ENCODE data around the gene HAUS6. TPM values are rescaled to one million over a fixed set of nuclear protein-coding genes. Genes with fewer than 3 reads are reported as not detected.

Gene HAUS6
- total and polyA plus RNA-seq, 2 of the 13 experiments (the other 11 are each of a cell fraction or from before 2014, with no cell fraction given): 9.8 to 31.1 TPM

- TF ChIP-seq MAF1 (CRISPR knock-in tag; IDR thresholded peaks at IDR 0.05; ENCODE audit: borderline replicate concordance) (no peak), ZNF138 (CRISPR knock-in tag; IDR thresholded peaks at IDR 0.05; ENCODE audit: low read depth) (no peak), PATZ1 (CRISPR knock-in tag; IDR thresholded peaks at IDR 0.05) (peak; percentile 53), ZC3H4 (CRISPR knock-in tag; IDR thresholded peaks at IDR 0.05; ENCODE audit: borderline replicate concordance) (no peak), NKX3-1 (CRISPR knock-in tag; IDR thresholded peaks at IDR 0.05) (0 out of 2 replicates have a peak, but pooled peaks have one; percentile 68), U2AF1 (optimal IDR thresholded peaks at IDR 0.05; ENCODE audit: low read depth, low read length) (no peak), ZNF646 (CRISPR knock-in tag; IDR thresholded peaks at IDR 0.05) (no peak), KLF11 (CRISPR knock-in tag; IDR thresholded peaks at IDR 0.05) (no peak), RBFOX2 (IDR thresholded peaks at IDR 0.05; ENCODE audit: low read depth, low read length) (peak; percentile 61), AFF4 (CRISPR knock-in tag; IDR thresholded peaks at IDR 0.05) (no peak), ZNF34 (CRISPR knock-in tag; IDR thresholded peaks at IDR 0.05; ENCODE audit: borderline replicate concordance) (no peak), TARDBP (CRISPR knock-in tag; IDR thresholded peaks at IDR 0.05) (peak; percentile 90; the same call in 1 of the 2 replicates), ZNF282 (IDR thresholded peaks at IDR 0.05; ENCODE audit: partially characterized antibody) (no peak), RBAK (CRISPR knock-in tag; IDR thresholded peaks at IDR 0.05) (no peak)
Measured at GRCh38 chr9:19151425-19152159, 48.9 kb upstream of the HAUS6 start (continued).

All from HepG2 (cell line).